Spleen (tissue), 11 donors: ENCODE results near the gene VRK3. TPM values are rescaled to one million over a fixed set of nuclear protein-coding genes. Genes with fewer than 3 reads are reported as not detected.
A peak's percentile ranks its signal among the peaks of the same experiment; 100 is the strongest.

Experiments
- DNase-seq: peaks from one replicate; pipeline ENCODE4 v3.0.0-alpha.2; 2020
- H3K27ac ChIP-seq, 8 donors: fragments of 200-600 bp; sonication (generic) in 7 of 8; 1 replicate in 4 of 8; 2 replicates in 4 of 8; pipeline versions ENCODE4 v1.5.0 to v1.8.0; 2016 to 2021; ENCODE audit warnings: inconsistent platforms in 4 of 8, mild to moderate bottlenecking in 4 of 8, moderate library complexity in 1 of 8
- H3K27me3 ChIP-seq, 7 donors: fragments of 200-600 bp; sonication (generic) in 6 of 7; replicated peaks in 1 of 7; 1 replicate in 4 of 7; 2 replicates in 3 of 7; pipeline versions ENCODE4 v1.5.0 to v1.8.0; 2016 to 2021; ENCODE audit warnings: inconsistent platforms in 3 of 7, mild to moderate bottlenecking in 1 of 7
- H3K36me3 ChIP-seq, 6 donors: fragments of 200-600 bp; sonication (generic) in 5 of 6; 1 replicate in 4 of 6; 2 replicates in 2 of 6; pipeline versions ENCODE4 v1.5.0 to v1.8.0; 2016 to 2021; ENCODE audit warnings: inconsistent platforms in 2 of 6
- H3K4me1 ChIP-seq, 6 donors: fragments of 200-600 bp; sonication (generic) in 5 of 6; 1 replicate in 3 of 6; 2 replicates in 3 of 6; pipeline versions ENCODE4 v1.5.0 to v1.8.0; 2016 to 2021; ENCODE audit warnings: inconsistent platforms in 3 of 6
- H3K4me3 ChIP-seq, 8 donors: fragments of 200-600 bp; sonication (generic) in 7 of 8; 1 replicate in 4 of 8; 2 replicates in 4 of 8; pipeline versions ENCODE4 v1.5.0 to v1.8.0; 2016 to 2021; ENCODE audit warnings: inconsistent platforms in 4 of 8, mild to moderate bottlenecking in 4 of 8, moderate library complexity in 2 of 8
- H3K9me3 ChIP-seq, 8 donors: fragments of 200-600 bp; sonication (generic) in 7 of 8; 1 replicate in 4 of 8; 2 replicates in 4 of 8; pipeline versions ENCODE4 v1.5.0 to v1.8.0; 2016 to 2021; ENCODE audit warnings: inconsistent platforms in 4 of 8
- POLR2A ChIP-seq, 3 donors: fragments of 450-650 bp; IDR thresholded peaks; one replicate each; pipeline ENCODE4 v1.5.1; 2017; ENCODE audit warnings: antibody characterized with exemption in 3 of 3, mild to moderate bottlenecking in 1 of 3
- POLR2AphosphoS5 ChIP-seq, 3 donors: sonication (generic); formaldehyde crosslinking; IDR thresholded peaks; one replicate each; pipeline ENCODE4 v1.5.1; 2017; ENCODE audit warnings: antibody characterized with exemption in 3 of 3
- WGBS, 5 donors: extraction: QIAGEN DNeasy Blood & Tissue Kit in 3 of 5; methylation state at CpG; one replicate each; pipeline versions ENCODE4 v1.1.5 to v1.1.7; 2013 to 2018; 5-methylcytosine and 5-hydroxymethylcytosine counted together
- intact Hi-C: fragments of 100-400 bp; cut with DNase I; formaldehyde crosslinking; loops from one replicate; pipeline ENCODE4 v1.15.0; 2023; ENCODE audit warnings: low total_unique reads
- polyA plus RNA-seq, 3 donors: library from polyadenylated mRNA; stranded (reverse); fragments of 200-250 nt; gene quantifications; one replicate each; pipeline ENCODE4 v1.2.1, GENCODE V29; 2013
- total RNA-seq, 7 donors: library from RNA; depleted of rRNA in 3 of 7; stranded (reverse); fragments of >200 nt in 3 of 7; fragmentation: NEBNext Ultra II Directional in 4 of 7; extraction: Animal tissue kit (Norgen Biotek cat#: 25700) in 4 of 7; gene quantifications; one replicate each; pipeline versions ENCODE4 v1.1.0 to v1.2.1, GENCODE V29; 2016 to 2021
- TF ChIP-seq, protein P1 (sequence below), 11 experiments: fragments of 200-600 bp in 7 of 11; fragments of 450-650 bp in 4 of 11; sonication (generic) in 4 of 11; IDR thresholded peaks in 8 of 11; conservative IDR thresholded peaks in 3 of 11; 1 replicate in 7 of 11; 2 replicates in 4 of 11; pipeline versions ENCODE4 v1.4.0 to v1.8.0; 2016 to 2021; ENCODE audit warnings: antibody characterized with exemption in 11 of 11, inconsistent platforms in 4 of 11, mild to moderate bottlenecking in 1 of 11
- donor health status: healthy with polysubstance abuse.
- donor health status: DM: no; HTN: no; CAD: no; lungs with moderate emphysema.
- donor health status: DM: no; HTN: no; CAD: no.
- donor health status: Bipolar disorder and iron deficiency.
- donor health status: healthy.
- donor health status: DM: no; HTN: no; CAD: no.
- donor health status: DM: yes; HTN: yes; CAD: no.

VRK3 gene
- total and polyA plus RNA-seq, 10 donors: 17.0 to 60.8 (median 49.7) TPM

DNA sequence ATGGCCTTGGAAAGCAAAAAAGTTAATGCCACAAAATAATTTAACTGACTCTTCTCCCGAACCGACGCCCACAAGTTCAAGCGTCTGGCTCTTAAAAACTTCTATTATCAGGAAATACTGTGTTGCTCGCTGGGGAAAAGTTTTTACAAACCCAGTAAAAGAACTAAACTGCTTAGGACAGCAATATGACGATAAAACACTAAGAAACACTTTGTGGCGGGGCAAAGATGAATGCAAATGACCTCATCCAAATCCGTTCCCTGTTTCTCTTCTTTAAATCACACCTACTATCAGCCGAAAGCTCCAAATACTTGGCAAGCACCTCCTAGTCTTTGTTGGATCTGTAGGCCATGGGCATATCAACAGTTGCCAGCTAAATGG, 69.1 kb downstream of the VRK3 start:
- TF ChIP-seq, protein P1, sequence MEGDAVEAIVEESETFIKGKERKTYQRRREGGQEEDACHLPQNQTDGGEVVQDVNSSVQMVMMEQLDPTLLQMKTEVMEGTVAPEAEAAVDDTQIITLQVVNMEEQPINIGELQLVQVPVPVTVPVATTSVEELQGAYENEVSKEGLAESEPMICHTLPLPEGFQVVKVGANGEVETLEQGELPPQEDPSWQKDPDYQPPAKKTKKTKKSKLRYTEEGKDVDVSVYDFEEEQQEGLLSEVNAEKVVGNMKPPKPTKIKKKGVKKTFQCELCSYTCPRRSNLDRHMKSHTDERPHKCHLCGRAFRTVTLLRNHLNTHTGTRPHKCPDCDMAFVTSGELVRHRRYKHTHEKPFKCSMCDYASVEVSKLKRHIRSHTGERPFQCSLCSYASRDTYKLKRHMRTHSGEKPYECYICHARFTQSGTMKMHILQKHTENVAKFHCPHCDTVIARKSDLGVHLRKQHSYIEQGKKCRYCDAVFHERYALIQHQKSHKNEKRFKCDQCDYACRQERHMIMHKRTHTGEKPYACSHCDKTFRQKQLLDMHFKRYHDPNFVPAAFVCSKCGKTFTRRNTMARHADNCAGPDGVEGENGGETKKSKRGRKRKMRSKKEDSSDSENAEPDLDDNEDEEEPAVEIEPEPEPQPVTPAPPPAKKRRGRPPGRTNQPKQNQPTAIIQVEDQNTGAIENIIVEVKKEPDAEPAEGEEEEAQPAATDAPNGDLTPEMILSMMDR (IDR thresholded peaks at IDR 0.05 in 8 of 11, conservative IDR thresholded peaks at IDR 0.05 in 3 of 11): no peak
- no peak for TF ChIP-seq POLR2AphosphoS5 (IDR thresholded peaks at IDR 0.05)
- no peak for TF ChIP-seq POLR2A (IDR thresholded peaks at IDR 0.05)
- Histone ChIP-seq H3K27ac (peak overlapping the region; percentile 42 to 87 (median 70)), H3K4me1 (peaks cover 32 to 78% (median 57%) of the 10 kb centered on the region in 6 donors), H3K27me3 (peaks cover 0 to 15% (median 0%) of the 10 kb centered on the region in 7 donors), H3K9me3 (no peaks in the 10 kb centered on the region), H3K4me3 (peak overlapping the region in 3 of 8 donors; percentile 33 to 56 (median 48)), H3K36me3 (peaks cover 0 to 9% (median 0%) of the 10 kb centered on the region in 6 donors)
- WGBS, 5 donors: 59 to 73% (median 68%) methylated on average over 9 of the region's 9 CpGs
- intact Hi-C loops: no loop called here
- DNase-seq: no peak

DNA sequence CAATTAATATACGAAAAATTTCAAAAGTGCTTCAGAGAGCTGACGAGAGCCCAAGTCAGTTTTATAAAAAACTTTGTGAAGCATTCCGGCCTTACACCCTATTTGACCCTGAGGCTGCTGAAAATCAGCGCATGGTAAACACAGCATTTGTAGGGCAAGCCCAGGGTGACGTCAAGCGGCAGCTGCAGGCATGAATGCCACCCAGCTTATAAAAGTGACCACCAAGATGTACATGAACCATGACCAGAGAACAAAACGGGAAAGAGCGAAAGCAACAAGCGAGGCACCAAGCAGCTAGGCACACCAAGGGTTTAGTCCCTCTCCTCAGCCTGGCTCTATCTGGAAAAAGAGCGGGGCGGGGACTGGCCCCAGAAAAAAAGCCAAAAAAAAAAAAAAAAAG, 70.2 kb downstream of the VRK3 start:
- peaks cover 32 to 89% (median 61%) of the 10 kb centered on the region in 6 donors for H3K4me1 ChIP-seq
- 56 to 74% (median 68%) methylated on average over 11 of the region's 11 CpGs for WGBS, 5 donors
- peak overlapping the region in 4 of 8 donors; percentile 4 to 56 (median 30) for H3K4me3 ChIP-seq
- intact Hi-C loops: no loop called here
- H3K9me3 ChIP-seq: no peaks in the 10 kb centered on the region
- DNase-seq: peak; percentile 52
- no peak for TF ChIP-seq POLR2A (IDR thresholded peaks at IDR 0.05)
- peaks cover 0 to 20% (median under 1%) of the 10 kb centered on the region in 6 donors for H3K36me3 ChIP-seq
- H3K27me3 ChIP-seq: peaks cover 0 to 23% (median 0%) of the 10 kb centered on the region in 7 donors
- peak overlapping the region in 7 of 8 donors; percentile 58 to 87 (median 76) for H3K27ac ChIP-seq

GRCh38 chr19:49954092-49954829, 70.9 kb downstream of the VRK3 start:
- DNase-seq: peak; percentile 48
- Histone ChIP-seq H3K9me3 (no peaks in the 10 kb centered on the region), H3K36me3 (peaks cover 0 to 27% (median 4%) of the 10 kb centered on the region in 6 donors), H3K4me1 (peaks cover 32 to 93% (median 61%) of the 10 kb centered on the region in 6 donors), H3K27me3 (peaks cover 0 to 23% (median 0%) of the 10 kb centered on the region in 7 donors), H3K27ac (peak overlapping the region; percentile 58 to 87 (median 70)), H3K4me3 (peak overlapping the region in 2 of 8 donors; percentile 48 to 56)
- WGBS, 5 donors: 9 to 21% (median 16%) methylated on average over 10 to 12 of the region's 12 CpGs
- TF ChIP-seq POLR2A (IDR thresholded peaks at IDR 0.05): no peak
- no peak for TF ChIP-seq POLR2AphosphoS5 (IDR thresholded peaks at IDR 0.05)
- TF ChIP-seq, protein P1 (IDR thresholded peaks at IDR 0.05 in 8 of 11, conservative IDR thresholded peaks at IDR 0.05 in 3 of 11): no peak
- intact Hi-C loops: no loop called here

GRCh38 chr19:49953416-49953815, 71.8 kb downstream of the VRK3 start:
- H3K36me3 ChIP-seq: peaks cover 0 to 36% (median 4%) of the 10 kb centered on the region in 6 donors
- H3K9me3 ChIP-seq: no peaks in the 10 kb centered on the region
- peak overlapping the region in 2 of 8 donors; percentile 6 to 48 for H3K4me3 ChIP-seq
- TF ChIP-seq POLR2AphosphoS5 (IDR thresholded peaks at IDR 0.05): no peak
- TF ChIP-seq POLR2A (IDR thresholded peaks at IDR 0.05): no peak
- TF ChIP-seq, protein P1 (IDR thresholded peaks at IDR 0.05 in 8 of 11, conservative IDR thresholded peaks at IDR 0.05 in 3 of 11): no peak
- WGBS, 5 donors: 18 to 42% (median 33%) methylated on average over 7 of the region's 7 CpGs
- no peak for DNase-seq
- intact Hi-C loops: no loop called here
- peaks cover 0 to 20% (median 0%) of the 10 kb centered on the region in 7 donors for H3K27me3 ChIP-seq
- peak overlapping the region in 7 of 8 donors; percentile 51 to 87 (median 76) for H3K27ac ChIP-seq
- peaks cover 32 to 89% (median 59%) of the 10 kb centered on the region in 6 donors for H3K4me1 ChIP-seq
